GM18907 (cell line): ENCODE measurements around the gene B4GALNT1.

Source experiments
- ATAC-seq: cut with Tn5 transposase; IDR thresholded peaks from one replicate; pipeline ENCODE4 v1.9.1; 2021; ENCODE audit warnings: mild to moderate bottlenecking, moderate library complexity; ENCODE audit not compliant: unreplicated experiment

B4GALNT1 gene

GRCh38 chr12:57609781-57610553 is 23.0 kb downstream of the B4GALNT1 start:
- no peak for ATAC-seq

GRCh38 chr12:57609101-57609780 is 23.8 kb downstream of the B4GALNT1 start:
- ATAC-seq = no peak

DNA sequence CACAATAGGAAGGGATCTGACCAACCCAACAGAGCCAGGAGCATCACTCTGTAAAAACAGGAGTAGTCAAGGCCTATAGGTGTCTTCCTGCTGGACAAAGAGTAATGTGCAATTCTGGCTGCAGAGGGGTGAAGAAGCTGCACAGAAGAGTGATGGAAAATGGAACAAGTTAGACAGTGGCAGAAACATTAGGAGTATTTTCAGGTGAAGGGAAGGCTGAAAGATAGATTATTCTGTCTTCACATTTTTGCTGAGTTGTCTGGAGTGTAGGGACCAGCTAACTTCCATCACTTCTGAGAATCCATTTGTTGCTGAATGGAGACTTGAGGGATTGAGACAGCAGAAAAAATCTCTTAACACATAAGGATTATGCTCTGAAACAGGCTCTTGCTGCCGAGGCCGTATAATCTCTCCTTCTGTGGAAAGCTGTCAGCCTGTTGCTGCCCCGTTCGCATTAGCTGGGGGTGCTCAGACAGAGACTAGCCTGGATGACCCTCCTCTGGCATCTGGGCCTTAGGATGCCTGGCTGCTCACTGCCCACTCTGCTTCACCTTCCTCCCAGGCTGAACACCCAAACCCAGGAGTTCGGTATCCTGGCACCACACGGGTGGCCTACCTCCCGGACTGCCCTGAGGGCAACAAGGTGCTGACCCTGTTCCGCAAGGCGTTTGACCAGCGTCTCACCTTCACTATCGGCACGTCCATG is 24.9 kb downstream of the B4GALNT1 start:
- no peak for ATAC-seq

DNA sequence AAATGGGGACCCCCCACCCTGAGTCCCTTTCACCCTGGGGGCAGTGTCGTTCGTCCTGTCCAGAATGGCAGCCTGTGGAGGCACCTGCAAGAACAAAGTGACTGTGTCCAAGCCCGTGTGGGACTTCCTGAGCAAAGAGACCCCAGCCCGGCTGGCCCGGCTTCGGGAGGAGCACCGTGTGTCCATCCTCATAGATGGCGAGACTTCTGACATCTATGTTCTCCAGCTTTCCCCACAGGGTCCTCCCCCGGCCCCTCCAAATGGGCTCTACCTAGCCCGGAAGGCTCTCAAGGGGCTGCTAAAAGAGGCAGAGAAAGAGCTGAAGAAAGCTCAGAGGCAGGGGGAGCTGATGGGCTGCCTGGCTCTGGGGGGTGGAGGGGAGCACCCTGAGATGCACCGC is 26.2 kb downstream of the B4GALNT1 start:
- ATAC-seq = no peak

- no peak for ATAC-seq
Observed at GRCh38 chr12:57606399-57606798, 26.6 kb downstream of the B4GALNT1 start.

- ATAC-seq = no peak
Observed at GRCh38 chr12:57605811-57606311, 27.1 kb downstream of the B4GALNT1 start.

DNA sequence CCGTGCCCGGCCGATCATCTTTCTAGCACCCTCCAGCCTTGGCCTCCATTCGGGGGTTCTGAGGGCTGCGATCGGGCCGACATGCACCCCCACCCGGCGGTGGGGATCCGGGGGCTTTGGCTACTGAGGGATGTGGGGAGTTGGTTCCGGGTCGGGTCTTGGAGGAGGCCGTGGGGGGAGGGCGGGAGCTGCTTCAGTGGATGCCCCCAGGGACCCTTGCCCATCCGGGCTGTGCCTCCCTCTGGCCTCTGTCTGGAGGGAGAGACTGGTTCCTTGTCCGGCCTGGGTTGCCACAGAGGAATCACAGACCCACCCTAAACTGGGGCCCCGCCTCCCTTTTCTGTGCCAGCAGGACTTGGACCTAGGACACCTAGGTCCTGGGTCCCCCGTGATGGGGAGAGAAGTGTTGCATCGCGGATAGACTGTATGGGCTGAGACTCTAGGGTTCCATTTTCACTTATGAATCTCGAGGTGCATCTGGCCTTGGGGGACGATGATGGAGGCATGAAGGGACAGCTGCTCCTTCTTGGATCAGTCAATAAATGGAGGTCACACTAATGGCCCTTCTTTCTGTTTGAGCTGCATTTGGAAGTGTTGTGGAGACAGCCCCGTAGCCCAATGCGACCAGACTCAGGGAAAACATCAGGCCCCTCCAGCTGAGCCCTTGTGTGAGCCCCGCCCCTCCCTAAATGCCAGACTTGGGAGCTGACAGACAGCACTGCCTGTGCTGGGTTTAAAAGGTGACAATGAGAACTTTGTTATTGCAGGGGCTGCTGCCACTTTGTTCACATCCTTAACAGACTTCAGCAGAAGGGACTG is 27.8 kb downstream of the B4GALNT1 start:
- ATAC-seq = peak; percentile 6

DNA sequence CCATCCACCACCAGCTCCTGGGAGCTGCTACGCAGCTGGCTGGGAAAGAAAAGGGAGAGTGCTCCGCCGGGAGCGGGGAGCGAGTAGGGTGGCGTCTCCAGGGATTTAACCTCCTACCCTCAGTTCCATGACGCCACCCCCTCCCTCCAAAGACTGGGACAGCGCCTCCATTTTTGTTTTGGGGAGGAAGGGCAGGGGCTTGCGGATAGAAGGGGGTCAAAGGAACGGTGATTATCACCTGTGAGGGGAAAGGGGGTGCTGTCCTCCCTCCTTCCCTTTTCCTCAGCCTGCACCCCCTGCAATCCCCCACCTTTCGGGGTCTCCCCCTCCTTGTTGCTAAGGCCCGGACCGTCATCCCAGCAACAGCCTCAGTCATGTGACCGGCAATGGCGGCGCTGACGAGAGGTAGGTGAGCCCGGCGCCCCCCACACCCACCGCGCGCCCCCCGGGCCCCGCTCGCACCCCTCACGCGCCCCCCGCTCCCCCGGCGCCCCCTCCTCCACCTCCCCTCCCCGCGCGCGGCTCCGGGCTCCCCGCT is 28.5 kb downstream of the B4GALNT1 start, which contains the start of gene DTX3:
Gene DTX3 (plus strand): TSS at position 371 of the 538 bp plus-strand sequence. CDS start 1,694 bp downstream, outside the sequence.
- peak; percentile 57 for ATAC-seq

DNA sequence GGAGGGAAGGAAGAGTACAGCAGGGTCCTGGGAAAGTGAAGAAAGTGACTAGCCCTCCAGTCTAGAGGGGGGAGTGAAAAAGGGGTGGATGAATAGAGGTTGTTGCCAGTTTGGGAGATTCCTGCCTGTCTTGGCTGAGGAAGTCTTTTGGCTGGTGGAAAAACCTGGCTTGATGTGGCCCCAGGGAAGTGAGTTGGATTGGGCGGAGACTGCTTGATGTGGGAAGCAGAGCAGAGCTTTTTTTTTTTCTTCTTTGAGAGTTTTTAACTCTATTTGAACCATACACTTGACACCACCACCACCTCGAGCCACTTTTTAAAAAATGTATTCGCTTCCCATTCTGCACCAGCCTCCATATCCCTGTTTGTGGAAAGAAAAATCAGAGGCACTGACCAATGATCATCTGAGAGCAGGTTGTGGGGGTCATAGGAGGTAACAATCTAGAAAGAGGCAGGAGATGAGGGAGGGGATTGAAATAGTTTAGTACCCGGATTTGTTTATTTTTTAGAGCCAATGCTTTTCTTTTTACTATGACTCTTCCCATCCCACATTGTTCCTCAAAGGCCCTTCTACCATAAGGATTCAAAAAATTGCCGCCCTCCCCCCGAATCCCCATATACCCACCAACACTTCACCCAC is 29.1 kb downstream of the B4GALNT1 start:
- ATAC-seq = no peak

DNA sequence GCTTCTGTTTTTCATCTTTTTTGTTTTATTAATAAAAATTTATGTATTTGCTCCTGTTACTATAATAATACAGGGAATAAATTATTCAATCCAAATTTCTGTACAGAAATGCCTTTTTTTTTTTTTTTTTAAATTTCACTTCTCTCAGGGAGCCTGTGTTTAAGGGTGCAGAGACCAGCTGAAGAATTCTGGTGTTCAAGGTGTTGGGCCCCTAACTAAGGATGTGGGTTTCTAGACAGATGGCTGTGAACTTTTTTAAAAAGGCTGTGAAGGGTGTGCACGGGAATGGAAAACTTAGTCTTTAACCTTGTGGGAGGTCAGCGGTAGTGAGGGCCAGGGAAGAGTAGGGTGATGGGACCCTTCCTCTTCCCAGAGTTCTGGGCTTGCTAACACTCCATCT is 29.7 kb downstream of the B4GALNT1 start:
- ATAC-seq = no peak

DNA sequence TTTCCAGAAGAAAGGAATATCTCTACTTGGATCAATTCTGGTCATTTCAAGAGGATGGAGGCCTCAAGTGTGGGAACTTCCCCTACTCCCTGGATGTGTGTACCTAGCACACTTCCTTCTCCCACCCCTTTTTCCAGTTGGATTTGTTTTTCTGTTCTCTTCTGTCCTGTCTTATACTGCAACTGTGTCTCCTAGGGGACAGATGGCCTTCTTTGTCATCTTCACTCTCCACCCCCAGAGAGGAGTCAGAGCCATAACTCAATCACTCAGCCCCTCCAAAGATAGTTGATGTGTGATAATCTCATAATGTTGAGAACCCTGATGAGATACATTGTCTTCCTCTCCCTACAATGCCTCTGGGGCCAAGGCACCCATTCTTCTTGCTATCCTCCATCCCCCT is 30.5 kb downstream of the B4GALNT1 start:
- no peak for ATAC-seq

DNA sequence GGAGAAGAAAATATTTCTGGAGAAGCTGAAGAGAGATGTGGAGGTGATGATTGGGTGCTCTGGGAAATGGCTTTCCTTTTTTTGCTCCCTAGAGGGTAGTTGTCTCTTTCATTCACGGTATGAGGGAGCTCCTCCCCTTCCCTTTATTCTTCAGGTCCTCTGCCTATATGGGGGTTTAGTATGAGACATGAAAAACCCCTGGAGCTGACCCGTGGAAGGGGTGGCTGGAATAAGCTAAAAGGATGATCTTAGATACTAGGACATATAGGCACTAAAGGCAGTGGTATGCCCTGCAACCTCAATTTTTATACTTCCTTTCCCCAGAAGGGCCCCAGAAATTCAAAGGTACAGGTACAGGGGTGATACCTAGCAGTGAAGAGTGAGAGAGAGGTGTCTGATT is 32.6 kb downstream of the B4GALNT1 start:
- ATAC-seq = no peak

- no peak for ATAC-seq
Observed at GRCh38 chr12:57593187-57593586, 39.8 kb downstream of the B4GALNT1 start.

GRCh38 chr12:57592551-57593165 is 40.3 kb downstream of the B4GALNT1 start:
- ATAC-seq = no peak

- no peak for ATAC-seq
Observed at GRCh38 chr12:57591782-57592325, 41.1 kb downstream of the B4GALNT1 start.

DNA sequence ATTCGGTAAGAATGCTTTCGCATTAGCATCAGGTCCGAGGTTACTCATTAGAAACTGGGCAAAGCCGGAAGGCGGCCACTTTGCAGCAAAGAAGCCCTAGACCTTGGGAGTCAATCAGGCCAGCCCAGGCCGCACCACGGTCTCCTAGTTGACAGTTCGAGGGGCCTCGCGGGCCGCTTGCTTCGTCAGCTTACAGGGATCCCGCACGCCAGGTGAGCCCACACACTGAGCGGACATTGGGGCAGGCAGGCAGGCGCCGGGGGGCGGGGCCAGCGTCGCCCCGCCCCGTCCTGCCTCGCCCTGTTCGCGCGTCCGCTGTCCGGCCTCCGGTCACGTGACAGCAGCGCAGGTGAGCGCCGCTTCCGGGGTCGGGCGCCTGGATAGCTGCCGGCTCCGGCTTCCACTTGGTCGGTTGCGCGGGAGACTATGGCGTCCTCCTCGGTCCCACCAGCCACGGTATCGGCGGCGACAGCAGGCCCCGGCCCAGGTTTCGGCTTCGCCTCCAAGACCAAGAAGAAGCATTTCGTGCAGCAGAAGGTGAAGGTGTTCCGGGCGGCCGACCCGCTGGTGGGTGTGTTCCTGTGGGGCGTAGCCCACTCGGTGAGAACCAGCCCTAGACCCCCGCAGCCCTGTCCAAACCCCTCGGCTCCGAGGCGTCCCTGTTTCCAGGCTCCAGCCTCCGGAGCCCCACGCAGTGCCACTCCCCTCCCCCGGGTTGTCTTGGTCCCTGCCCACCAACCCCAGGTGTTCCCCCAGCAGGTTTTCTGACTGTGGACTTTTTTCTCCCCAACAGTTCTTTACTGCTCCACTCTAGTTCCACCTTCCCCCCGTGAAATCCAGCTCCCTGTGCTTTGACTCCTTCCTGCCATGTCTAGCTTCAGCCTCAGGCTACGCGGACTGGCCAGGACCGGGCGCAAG is 41.9 kb downstream of the B4GALNT1 start, which contains the start of gene PIP4K2C:
Gene PIP4K2C (plus strand): TSS at position 329 of the 918 bp plus-strand sequence. CDS start 98 bp downstream, at position 427.
- peak; percentile 87 for ATAC-seq

- no peak for ATAC-seq
Observed at GRCh38 chr12:57590479-57590863, 42.5 kb downstream of the B4GALNT1 start.
